Bronchial epithelial cell (primary cell): ENCODE measurements around the gene DOK5. TPM values are rescaled to one million over a fixed set of nuclear protein-coding genes. Genes with fewer than 3 reads are reported as not detected.

Source experiments
- DNase-seq: peaks from one replicate; pipeline ENCODE4 v3.0.0-alpha.2; 2010; ENCODE audit warnings: low read depth
- FAIRE-seq: peaks from 2 replicates; lab custom pipeline; 2011; peaks lifted over from hg19 to GRCh38; lab: Jason Lieb, UNC
- H3K27me3 ChIP-seq: 2 replicates; pipeline ENCODE4 v1.5.1; 2011; ENCODE audit warnings: low read length; ENCODE audit not compliant: control insufficient read depth, insufficient read depth
- H3K36me3 ChIP-seq: 2 replicates; pipeline ENCODE4 v1.5.1; 2011; ENCODE audit warnings: low read length; ENCODE audit not compliant: control insufficient read depth, insufficient read depth
- H3K4me3 ChIP-seq: 2 replicates; pipeline ENCODE4 v1.5.1; 2011; ENCODE audit warnings: mild to moderate bottlenecking, low read depth, low read length, control low read depth
- CTCF ChIP-seq: IDR thresholded peaks from 2 replicates; pipeline ENCODE4 v1.5.1; 2011; ENCODE audit warnings: mild to moderate bottlenecking, moderate library complexity, low read length, control low read depth, inconsistent platforms; ENCODE audit not compliant: insufficient read depth, severe bottlenecking
- total RNA-seq: library from RNA; depleted of rRNA; stranded (reverse); fragments of >200 nt; gene quantifications from 2 replicates; pipeline ENCODE4 v1.2.1, GENCODE V29; 2014

The DOK5 gene
- total RNA-seq, 1 donor from 2014 or later, result not detected

- no peak for FAIRE-seq
These were observed 73.5 kb downstream of the DOK5 start for GRCh38 chr20:54548849-54549248.

GRCh38 chr20:54549658-54550326 is 74.4 kb downstream of the DOK5 start:
- FAIRE-seq, result no peak
- TF ChIP-seq CTCF, result no peak
- no peaks in the 10 kb centered on the region for H3K36me3 ChIP-seq

More at GRCh38 chr20:54548849-54549248, 73.5 kb downstream of the DOK5 start:
- DNase-seq, result no peak
- H3K27me3 ChIP-seq, result no peaks in the 10 kb centered on the region
- TF ChIP-seq CTCF, result no peak
- no peaks in the 10 kb centered on the region for H3K36me3 ChIP-seq
- no peak overlapping the region for H3K4me3 ChIP-seq

DNA sequence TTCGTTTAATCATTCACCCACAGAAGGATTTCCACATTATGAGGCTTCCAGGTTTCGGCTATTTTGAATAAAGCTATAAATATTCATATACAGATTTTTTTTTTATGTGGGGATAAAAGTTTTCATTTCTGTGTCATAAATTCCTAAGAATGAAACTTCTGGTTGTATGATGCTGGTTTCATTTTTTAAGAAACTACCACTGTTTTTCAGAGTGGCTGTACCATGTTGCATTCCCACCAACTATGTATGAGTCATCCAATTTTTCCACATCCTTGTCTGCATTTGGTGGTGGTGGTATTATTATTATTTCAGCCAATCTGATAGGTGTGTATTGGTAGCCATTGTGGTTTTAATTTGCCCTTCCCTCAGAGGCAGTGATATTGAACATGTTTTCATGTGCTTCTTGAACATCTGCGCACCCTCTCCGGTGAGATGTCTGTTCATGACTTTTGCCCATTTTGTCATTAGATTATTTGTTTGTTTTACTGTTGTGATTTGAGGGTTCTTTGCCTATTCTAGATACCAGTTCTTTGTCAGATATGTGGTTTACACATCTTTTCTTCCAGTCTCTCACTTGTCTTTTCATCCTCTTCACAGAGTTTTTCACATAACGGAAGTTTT is 75.5 kb downstream of the DOK5 start:
- H3K27me3 ChIP-seq, result no peaks in the 10 kb centered on the region

More at GRCh38 chr20:54549658-54550326, 74.4 kb downstream of the DOK5 start:
- no peak overlapping the region for H3K4me3 ChIP-seq
- no peaks in the 10 kb centered on the region for H3K27me3 ChIP-seq
- no peak for DNase-seq

GRCh38 chr20:54554006-54554405 is 78.6 kb downstream of the DOK5 start:
- no peak for DNase-seq
- no peak for FAIRE-seq

More for the DNA sequence above, 75.5 kb downstream of the DOK5 start:
- no peak overlapping the region for H3K4me3 ChIP-seq
- DNase-seq (no peak), FAIRE-seq (no peak)
- H3K36me3 ChIP-seq, result no peaks in the 10 kb centered on the region
- TF ChIP-seq CTCF, result no peak

DNA sequence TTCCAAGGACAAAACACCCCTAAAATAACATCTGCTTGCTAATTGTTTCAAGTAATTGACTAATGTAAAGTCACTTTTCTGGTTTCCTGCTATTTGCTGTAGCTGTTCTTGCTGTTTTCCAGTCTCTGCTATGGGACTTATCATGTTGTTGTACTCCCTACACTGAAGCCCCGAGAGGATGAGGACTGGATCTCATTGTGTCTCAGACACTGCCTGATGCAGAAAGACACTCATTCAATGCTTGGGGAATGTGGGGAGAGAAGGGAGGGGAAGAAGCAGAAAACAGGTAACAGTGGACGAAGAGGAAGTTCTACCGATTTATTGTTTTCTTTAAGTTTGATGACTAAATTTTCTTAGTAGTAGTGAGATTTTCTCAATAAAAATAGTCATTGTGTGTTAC is 79.8 kb downstream of the DOK5 start:
- Histone ChIP-seq H3K27me3 (no peaks in the 10 kb centered on the region), H3K4me3 (no peak overlapping the region), H3K36me3 (no peaks in the 10 kb centered on the region)
- DNase-seq, result no peak
- no peak for TF ChIP-seq CTCF
- no peak for FAIRE-seq

More at GRCh38 chr20:54554006-54554405, 78.6 kb downstream of the DOK5 start:
- H3K4me3 ChIP-seq, result no peak overlapping the region
- no peak for TF ChIP-seq CTCF
- no peaks in the 10 kb centered on the region for H3K36me3 ChIP-seq
- no peaks in the 10 kb centered on the region for H3K27me3 ChIP-seq
